ENCODE measurements around the gene ZNF32.
A peak's percentile ranks its signal among the peaks of the same experiment; 100 is the strongest.
"Not testable (repeated sequence)": the region's sequence is repeated elsewhere in the genome, so short reads cannot be mapped to it uniquely, and the experiment has no call there.

The ZNF32 gene

DNA sequence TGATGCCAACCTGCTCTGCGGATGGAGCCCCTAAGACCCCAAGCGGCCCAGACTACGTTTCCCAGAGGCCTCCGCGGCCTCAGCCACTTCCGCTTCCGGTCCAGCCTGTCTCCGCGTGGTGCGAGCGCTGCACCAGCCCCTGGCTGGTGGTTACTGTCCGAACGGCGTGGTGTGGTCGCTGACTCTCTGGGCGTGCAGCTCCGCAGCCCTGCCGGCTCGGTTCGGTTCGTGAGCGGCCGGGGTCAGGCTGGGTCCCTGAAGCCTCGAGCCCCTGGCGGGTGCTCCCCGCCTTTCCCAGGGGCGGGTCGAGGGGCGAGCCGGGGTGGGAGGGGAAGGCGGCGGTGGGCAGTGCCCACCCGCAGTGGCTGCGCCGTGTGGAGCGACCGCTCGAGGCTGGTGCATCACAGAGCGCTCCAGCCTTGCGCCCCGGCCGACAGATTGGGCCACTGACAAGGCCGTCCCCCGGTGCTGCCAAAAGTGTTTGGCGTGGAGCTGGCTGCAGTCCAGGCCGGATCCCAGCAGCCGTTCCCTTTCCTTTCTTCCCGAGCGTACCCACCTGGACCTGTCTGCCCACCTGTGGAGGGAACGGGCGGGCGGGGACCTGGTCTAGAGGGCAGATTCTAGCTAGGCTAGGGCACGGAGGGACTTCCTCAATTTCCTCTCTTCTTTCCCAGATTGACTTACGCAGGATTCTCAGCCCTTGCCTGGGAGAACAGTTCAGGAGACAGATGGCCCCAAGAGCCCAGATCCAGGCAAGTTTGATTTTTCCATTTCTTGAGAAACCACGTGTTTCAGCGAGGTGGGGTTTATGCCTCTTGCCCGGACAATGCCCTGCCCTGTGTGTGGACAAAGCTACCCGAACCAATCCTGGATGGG, 42.1 kb downstream of the ZNF32 start, which contains the start of gene ZNF485:
Gene ZNF485 (plus strand): TSS at position 116 of the 876 bp plus-strand sequence. CDS start 613 bp downstream, at position 729.
- peak; percentile 68 for DNase-seq
- TF ChIP-seq, protein P1, sequence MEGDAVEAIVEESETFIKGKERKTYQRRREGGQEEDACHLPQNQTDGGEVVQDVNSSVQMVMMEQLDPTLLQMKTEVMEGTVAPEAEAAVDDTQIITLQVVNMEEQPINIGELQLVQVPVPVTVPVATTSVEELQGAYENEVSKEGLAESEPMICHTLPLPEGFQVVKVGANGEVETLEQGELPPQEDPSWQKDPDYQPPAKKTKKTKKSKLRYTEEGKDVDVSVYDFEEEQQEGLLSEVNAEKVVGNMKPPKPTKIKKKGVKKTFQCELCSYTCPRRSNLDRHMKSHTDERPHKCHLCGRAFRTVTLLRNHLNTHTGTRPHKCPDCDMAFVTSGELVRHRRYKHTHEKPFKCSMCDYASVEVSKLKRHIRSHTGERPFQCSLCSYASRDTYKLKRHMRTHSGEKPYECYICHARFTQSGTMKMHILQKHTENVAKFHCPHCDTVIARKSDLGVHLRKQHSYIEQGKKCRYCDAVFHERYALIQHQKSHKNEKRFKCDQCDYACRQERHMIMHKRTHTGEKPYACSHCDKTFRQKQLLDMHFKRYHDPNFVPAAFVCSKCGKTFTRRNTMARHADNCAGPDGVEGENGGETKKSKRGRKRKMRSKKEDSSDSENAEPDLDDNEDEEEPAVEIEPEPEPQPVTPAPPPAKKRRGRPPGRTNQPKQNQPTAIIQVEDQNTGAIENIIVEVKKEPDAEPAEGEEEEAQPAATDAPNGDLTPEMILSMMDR (IDR thresholded peaks at IDR 0.05; ENCODE audit: low read length), result no peak
- TF ChIP-seq EZH2phosphoT487 (IDR thresholded peaks at IDR 0.05; ENCODE audit: low read length) (no peak), EZH2 (optimal IDR thresholded peaks at IDR 0.05; ENCODE audit: low read depth, low read length) (no peak)

DNA sequence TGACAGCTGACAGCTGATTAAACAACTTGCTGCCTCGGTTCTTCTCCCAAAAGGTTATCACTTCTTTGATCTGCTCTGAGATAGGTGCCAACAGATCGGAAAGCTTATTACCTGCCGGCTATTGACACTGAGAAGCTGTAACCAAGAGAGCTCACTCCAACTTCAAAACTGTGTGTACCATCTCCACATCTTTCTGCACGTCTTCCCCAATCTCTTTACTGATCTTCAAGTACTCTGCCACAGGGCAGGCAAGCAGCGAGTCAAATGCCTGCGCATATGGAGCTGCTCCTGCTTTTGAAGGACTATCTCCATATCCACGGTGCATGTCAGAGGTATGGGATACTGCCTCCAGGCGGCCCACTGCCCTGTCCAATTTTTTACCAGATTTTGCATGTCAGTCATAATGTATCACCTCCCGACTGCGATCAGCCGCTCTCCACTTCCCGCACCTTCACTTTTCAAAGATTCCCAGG, 42.8 kb downstream of the ZNF32 start:
- Histone ChIP-seq H3K9ac (ENCODE audit: low read length) (no peak overlapping the region; the same call in 1 of the 2 replicates), H3K36me3 (replicated peaks; ENCODE audit: insufficient read depth, low read length) (no peaks in the 10 kb centered on the region), H3K4me3 (ENCODE audit: low read length) (peak overlapping the region; percentile 70), H3K9me2 (replicated peaks; ENCODE audit: insufficient read depth, low read length) (no peaks in the 10 kb centered on the region), H2AFZ (ENCODE audit: low read length) (peak overlapping the region; percentile 89), H3K27ac (ENCODE audit: low read length) (no peak overlapping the region), H3K79me2 (ENCODE audit: low read length) (no peaks in the 10 kb centered on the region), H3K9me3 (replicated peaks; ENCODE audit: insufficient read depth, low read length) (no peaks in the 10 kb centered on the region), H3F3A (ENCODE audit: insufficient read depth, low read length) (no peaks in the 10 kb centered on the region), H3K27me3 (replicated peaks; ENCODE audit: insufficient read depth, low read length) (no peaks in the 10 kb centered on the region), H3K4me1 (ENCODE audit: low read length) (peaks cover 9% of the 10 kb centered on the region; the same call in 1 of the 2 replicates), H4K20me1 (ENCODE audit: insufficient read depth, low read length) (no peaks in the 10 kb centered on the region), H3K4me2 (ENCODE audit: low read depth, low read length) (peak overlapping the region; percentile 78)
- DNase-seq, result no peak
- TF ChIP-seq EZH2 (optimal IDR thresholded peaks at IDR 0.05; ENCODE audit: low read depth, low read length) (no peak), EZH2phosphoT487 (IDR thresholded peaks at IDR 0.05; ENCODE audit: low read length) (no peak)
- TF ChIP-seq, protein P1 (IDR thresholded peaks at IDR 0.05; ENCODE audit: low read length), result no peak

More for the DNA sequence above, 42.1 kb downstream of the ZNF32 start, which contains the start of gene ZNF485:
- no peaks in the 10 kb centered on the region for H3K36me3 ChIP-seq (replicated peaks; ENCODE audit: insufficient read depth, low read length)
- H2AFZ ChIP-seq (ENCODE audit: low read length), result peak within 1 kb of the TSS; percentile 89
- H3K9me3 ChIP-seq (replicated peaks; ENCODE audit: insufficient read depth, low read length), result no peaks in the 10 kb centered on the region
- H3K9me2 ChIP-seq (replicated peaks; ENCODE audit: insufficient read depth, low read length), result no peaks in the 10 kb centered on the region
- H3K27me3 ChIP-seq (replicated peaks; ENCODE audit: insufficient read depth, low read length), result no peaks in the 10 kb centered on the region
- H3K27ac ChIP-seq (ENCODE audit: low read length), result no peak within 1 kb of the TSS
- H3K4me3 ChIP-seq (ENCODE audit: low read length), result peak within 1 kb of the TSS; percentile 70
- H4K20me1 ChIP-seq (ENCODE audit: insufficient read depth, low read length), result no peaks in the 10 kb centered on the region
- H3K4me2 ChIP-seq (ENCODE audit: low read depth, low read length), result peak within 1 kb of the TSS; percentile 78
- peaks cover 9% of the 10 kb centered on the region; the same call in 1 of the 2 replicates for H3K4me1 ChIP-seq (ENCODE audit: low read length)
- H3F3A ChIP-seq (ENCODE audit: insufficient read depth, low read length), result no peaks in the 10 kb centered on the region
- H3K9ac ChIP-seq (ENCODE audit: low read length), result peak within 1 kb of the TSS; percentile 63; the same call in 1 of the 2 replicates
- no peaks in the 10 kb centered on the region for H3K79me2 ChIP-seq (ENCODE audit: low read length)

DNA sequence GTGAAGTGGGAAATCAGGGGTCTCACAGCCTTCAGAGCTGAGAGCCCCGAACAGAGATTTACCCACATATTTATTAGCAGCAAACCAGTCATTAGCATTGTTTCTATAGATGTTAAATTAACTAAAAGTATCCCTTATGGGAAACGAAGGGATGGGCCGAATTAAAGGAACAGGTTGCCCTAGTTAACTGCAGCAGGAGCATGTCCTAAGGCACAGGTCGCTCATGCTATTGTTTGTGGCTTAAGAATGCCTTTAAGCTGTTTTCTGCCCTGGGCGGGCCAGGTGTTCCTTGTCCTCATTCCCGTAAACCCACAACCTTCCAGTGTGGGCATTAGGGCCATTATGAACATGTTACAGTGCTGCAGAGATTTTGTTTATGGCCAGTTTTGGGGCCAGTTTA, 47.1 kb downstream of the ZNF32 start:
- not testable (repeated sequence) for DNase-seq; H3K4me3 ChIP-seq (ENCODE audit: low read length); H3K27me3 ChIP-seq (replicated peaks; ENCODE audit: insufficient read depth, low read length); H3K27ac ChIP-seq (ENCODE audit: low read length); H3K4me2 ChIP-seq (ENCODE audit: low read depth, low read length); H3K9ac ChIP-seq (ENCODE audit: low read length); H3K36me3 ChIP-seq (replicated peaks; ENCODE audit: insufficient read depth, low read length); H2AFZ ChIP-seq (ENCODE audit: low read length); H3F3A ChIP-seq (ENCODE audit: insufficient read depth, low read length); H3K79me2 ChIP-seq (ENCODE audit: low read length); H3K9me2 ChIP-seq (replicated peaks; ENCODE audit: insufficient read depth, low read length); H3K9me3 ChIP-seq (replicated peaks; ENCODE audit: insufficient read depth, low read length); H4K20me1 ChIP-seq (ENCODE audit: insufficient read depth, low read length); H3K4me1 ChIP-seq (ENCODE audit: low read length)
